ENCODE data around the gene TEX14. TPM values are rescaled to one million over a fixed set of nuclear protein-coding genes. Genes with fewer than 3 reads are reported as not detected.
A peak's percentile ranks its signal among the peaks of the same experiment; 100 is the strongest.

Gene TEX14
- polyA plus RNA-seq, 1 donor (not counting 4 experiments of a cell fraction or from before 2014, with no cell fraction given), result 0.16 TPM

GRCh38 chr17:58527306-58527705, 164.5 kb downstream of the TEX14 start:
- Histone ChIP-seq H3K27me3 (ENCODE audit: control insufficient read depth, extremely low read depth, insufficient read depth, low read length) (peaks cover 5% of the 10 kb centered on the region), H3K79me2 (ENCODE audit: control insufficient read depth, insufficient read depth, low read length) (no peaks in the 10 kb centered on the region), H3K4me3 (ENCODE audit: control insufficient read depth in 2 of 3, extremely low read depth in 1 of 3, insufficient read depth in 2 of 3, low read depth in 1 of 3, low read length in 3 of 3) (no peak overlapping the region), H2AFZ (ENCODE audit: control insufficient read depth, low read length) (no peak overlapping the region), H3K9ac (ENCODE audit: control insufficient read depth, extremely low read depth, insufficient read depth, low read length) (no peak overlapping the region), H3K4me2 (ENCODE audit: control insufficient read depth, extremely low read depth, insufficient read depth, low read depth, low read length) (no peak overlapping the region), H3K36me3 (ENCODE audit: control insufficient read depth in 2 of 2, extremely low read depth in 1 of 2, insufficient read depth in 2 of 2, low read length in 2 of 2) (no peaks in the 10 kb centered on the region), H3K27ac (ENCODE audit: control insufficient read depth, insufficient read depth, low read length) (no peak overlapping the region), H3K9me3 (ENCODE audit: control insufficient read depth, low read depth, low read length) (no peaks in the 10 kb centered on the region), H3K9me1 (ENCODE audit: control insufficient read depth, extremely low read depth, insufficient read depth, low read length) (no peaks in the 10 kb centered on the region), H3K4me1 (ENCODE audit: control insufficient read depth, extremely low read depth, insufficient read depth, low read length) (peaks cover 21% of the 10 kb centered on the region), H4K20me1 (ENCODE audit: control insufficient read depth, extremely low read depth, insufficient read depth, low read length) (no peaks in the 10 kb centered on the region)
- TF ChIP-seq CTCF (optimal IDR thresholded peaks at IDR 0.05 in 1 of 3, IDR thresholded peaks at IDR 0.05 in 1 of 3, conservative IDR thresholded peaks at IDR 0.05 in 1 of 3; ENCODE audit: extremely low read depth in 1 of 3, insufficient read depth in 2 of 3, low read length in 3 of 3) (peak; percentile 25 to 37 (median 32)), EZH2 (IDR thresholded peaks at IDR 0.05; ENCODE audit: low read length) (no peak)
- DNase-seq (ENCODE audit: low read depth, low spot score), result no peak
- dilution Hi-C loops (cut with MboI; ENCODE audit: extremely low pct_ligation_motif_present, low sequenced_read_pairs), result no loop called here
- FAIRE-seq, result no peak

- no peaks in the 10 kb centered on the region for H3K27me3 ChIP-seq (ENCODE audit: control insufficient read depth, extremely low read depth, insufficient read depth, low read length)
- FAIRE-seq, result no peak
- H3K4me3 ChIP-seq (ENCODE audit: control insufficient read depth in 2 of 3, extremely low read depth in 1 of 3, insufficient read depth in 2 of 3, low read depth in 1 of 3, low read length in 3 of 3), result peak overlapping the region in 2 of 3 experiments; percentile 33 to 38
- H3K9ac ChIP-seq (ENCODE audit: control insufficient read depth, extremely low read depth, insufficient read depth, low read length), result peak overlapping the region; percentile 40
- H3K27ac ChIP-seq (ENCODE audit: control insufficient read depth, insufficient read depth, low read length), result peak overlapping the region; percentile 48
- no peaks in the 10 kb centered on the region for H3K36me3 ChIP-seq (ENCODE audit: control insufficient read depth in 2 of 2, extremely low read depth in 1 of 2, insufficient read depth in 2 of 2, low read length in 2 of 2)
- H4K20me1 ChIP-seq (ENCODE audit: control insufficient read depth, extremely low read depth, insufficient read depth, low read length), result no peaks in the 10 kb centered on the region
- H3K79me2 ChIP-seq (ENCODE audit: control insufficient read depth, insufficient read depth, low read length), result no peaks in the 10 kb centered on the region
- TF ChIP-seq CTCF (optimal IDR thresholded peaks at IDR 0.05 in 1 of 3, IDR thresholded peaks at IDR 0.05 in 1 of 3, conservative IDR thresholded peaks at IDR 0.05 in 1 of 3; ENCODE audit: extremely low read depth in 1 of 3, insufficient read depth in 2 of 3, low read length in 3 of 3), result no peak
- no peak for TF ChIP-seq EZH2 (IDR thresholded peaks at IDR 0.05; ENCODE audit: low read length)
- H3K9me3 ChIP-seq (ENCODE audit: control insufficient read depth, low read depth, low read length), result no peaks in the 10 kb centered on the region
- peak overlapping the region; percentile 87 for H2AFZ ChIP-seq (ENCODE audit: control insufficient read depth, low read length)
- no peaks in the 10 kb centered on the region for H3K9me1 ChIP-seq (ENCODE audit: control insufficient read depth, extremely low read depth, insufficient read depth, low read length)
- H3K4me2 ChIP-seq (ENCODE audit: control insufficient read depth, extremely low read depth, insufficient read depth, low read depth, low read length), result peak overlapping the region; percentile 65
- H3K4me1 ChIP-seq (ENCODE audit: control insufficient read depth, extremely low read depth, insufficient read depth, low read length), result peaks cover 22% of the 10 kb centered on the region
- DNase-seq (ENCODE audit: low read depth, low spot score), result no peak
- dilution Hi-C loops (cut with MboI; ENCODE audit: extremely low pct_ligation_motif_present, low sequenced_read_pairs), result no loop called here
Measured at GRCh38 chr17:58525239-58525638, 166.6 kb downstream of the TEX14 start.

Measured in keratinocyte (primary cell).